MCF 10A (cell line): ENCODE results near the gene GJB4. TPM values are rescaled to one million over a fixed set of nuclear protein-coding genes. Genes with fewer than 3 reads are reported as not detected.

Experiments used
- Bru-seq: library from RNA; stranded (reverse); fragments of 400-500 nt; gene quantifications from one replicate; lab custom pipeline; 2021; lab: Mats Ljungman, UMichigan
- BruChase-seq, 2 experiments: library from RNA; stranded (reverse); fragments of 400-500 nt; gene quantifications; one replicate each; lab custom pipeline; 2021; lab: Mats Ljungman, UMichigan
- BruUV-seq: library from RNA; stranded (reverse); fragments of 400-500 nt; replicated peaks from 2 replicates; lab custom pipeline; 2021; lab: Mats Ljungman, UMichigan
- CTCF ChIA-PET: fragments of 300-600 bp; sonication (Branson Sonifier 250); formaldehyde crosslinking; extraction: SDS; loops from one replicate; lab custom pipeline; 2021; ENCODE audit warnings: antibody characterized with exemption, inconsistent platforms; lab: Yijun Ruan, JAX
- POLR2A ChIA-PET: fragments of 300-600, 350-650 bp; sonication (Branson Sonifier 250); formaldehyde crosslinking; extraction: SDS; loops from one replicate; lab custom pipeline; 2020; ENCODE audit warnings: antibody characterized with exemption, inconsistent platforms; lab: Yijun Ruan, JAX
- DNase-seq: peaks from one replicate; pipeline ENCODE4 v3.0.0-alpha.2; 2018; ENCODE audit not compliant: unreplicated experiment
- H3K27ac Mint-ChIP-seq: one replicate; pipeline ENCODE4 v1.8.0; 2022; ENCODE audit warnings: mild to moderate bottlenecking, low read depth, mixed read lengths; ENCODE audit not compliant: unreplicated experiment
- H3K27me3 Mint-ChIP-seq: one replicate; pipeline ENCODE4 v1.8.0; 2022; ENCODE audit warnings: mixed read lengths; ENCODE audit not compliant: insufficient read depth, unreplicated experiment
- H3K36me3 Mint-ChIP-seq: one replicate; pipeline ENCODE4 v1.8.0; 2022; ENCODE audit warnings: mild to moderate bottlenecking, moderate library complexity, mixed read lengths; ENCODE audit not compliant: insufficient read depth, unreplicated experiment
- H3K4me1 Mint-ChIP-seq: one replicate; pipeline ENCODE4 v1.8.0; 2022; ENCODE audit warnings: mixed read lengths; ENCODE audit not compliant: insufficient read depth, unreplicated experiment
- H3K4me3 Mint-ChIP-seq: one replicate; pipeline ENCODE4 v1.8.0; 2022; ENCODE audit warnings: mild to moderate bottlenecking, moderate library complexity, mixed read lengths; ENCODE audit not compliant: unreplicated experiment
- H3K9me3 Mint-ChIP-seq: one replicate; pipeline ENCODE4 v1.8.0; 2022; ENCODE audit warnings: mixed read lengths; ENCODE audit not compliant: unreplicated experiment
- CTCF ChIP-seq: fragments of 200-600 bp; IDR thresholded peaks from one replicate; pipeline ENCODE4 v1.8.0; 2022; ENCODE audit warnings: antibody characterized with exemption, mild to moderate bottlenecking; ENCODE audit not compliant: unreplicated experiment
- intact Hi-C: fragments of 100-400 bp; cut with micrococcal nuclease; formaldehyde crosslinking; loops from 2 replicates; pipeline ENCODE4 v1.14.1; 2022
- long read RNA-seq: library from polyadenylated mRNA; stranded (forward); transcript quantifications from one replicate; pipeline ENCODE4 v2.0.0, GENCODE V29; 2022
- total RNA-seq: library from RNA; stranded (reverse); gene quantifications from 2 replicates; pipeline ENCODE4 v1.2.3, GENCODE V29; 2022

The GJB4 gene
- total RNA-seq (0.27 and 0.28 TPM in 2 replicates), Bru-seq, nascent RNA (percentile 28 among the genes with signal in this experiment), BruChase-seq, experiment 1, labeled RNA remaining after a 6-hour chase (percentile 30 among the genes with signal in this experiment), BruChase-seq, experiment 2, labeled RNA remaining after a 2-hour chase (percentile 31 among the genes with signal in this experiment)
- long read RNA-seq: 0 reads

GRCh38 chr1:34759503-34760357, at the start of gene GJB4:
TSS of gene GJB4 (plus strand) at chr1:34759740. CDS start at chr1:34761255, 1,515 bp downstream.
- BruUV-seq: no TSS peak
- TF ChIP-seq CTCF: no peak
- peak; percentile 22 for DNase-seq
- H3K4me3 Mint-ChIP-seq: no peak within 1 kb of the TSS
- H3K9me3 Mint-ChIP-seq: no peaks in the 10 kb centered on the region
- intact Hi-C loops: no loop called here
- H3K4me1 Mint-ChIP-seq: peaks cover 21% of the 10 kb centered on the region
- no peaks in the 10 kb centered on the region for H3K36me3 Mint-ChIP-seq
- no peaks in the 10 kb centered on the region for H3K27me3 Mint-ChIP-seq
- ChIA-PET CTCF (interaction anchor here (0.7 to 1.3 kb wide), 2 partner anchors 93 to 1201 kb away, joined by 4 to 6 read pairs; no protein-coding TSS in a partner anchor), POLR2A (no interaction called here)
- H3K27ac Mint-ChIP-seq: peak within 1 kb of the TSS; percentile 33

GRCh38 chr1:34710812-34711211, 48.7 kb upstream of the GJB4 start:
- ChIA-PET CTCF (no interaction called here), POLR2A (no interaction called here)
- TF ChIP-seq CTCF: no peak
- no peak for DNase-seq
- Mint-ChIP-seq H3K4me3 (no peak overlapping the region), H3K36me3 (no peaks in the 10 kb centered on the region), H3K9me3 (no peaks in the 10 kb centered on the region), H3K27ac (no peak overlapping the region), H3K4me1 (no peaks in the 10 kb centered on the region), H3K27me3 (peaks cover 35% of the 10 kb centered on the region)
- intact Hi-C loops: no loop called here
- BruUV-seq: no TSS peak

- TF ChIP-seq CTCF: no peak
- no peak overlapping the region for H3K4me3 Mint-ChIP-seq
- no peaks in the 10 kb centered on the region for H3K36me3 Mint-ChIP-seq
- H3K27me3 Mint-ChIP-seq: peaks cover 29% of the 10 kb centered on the region
- ChIA-PET POLR2A (interaction anchor here (0.8 kb wide), 1 partner anchor 10 kb away, joined by 3 read pairs; no protein-coding TSS in a partner anchor), CTCF (interaction anchor here (0.6 kb wide), 2 partner anchors 43 to 119 kb away, joined by 3 to 4 read pairs; no protein-coding TSS in a partner anchor)
- H3K27ac Mint-ChIP-seq: no peak overlapping the region
- H3K4me1 Mint-ChIP-seq: no peaks in the 10 kb centered on the region
- peak; percentile 14 for DNase-seq
- intact Hi-C loops: no loop called here
- BruUV-seq: no TSS peak
- no peaks in the 10 kb centered on the region for H3K9me3 Mint-ChIP-seq
Observed at GRCh38 chr1:34711485-34711884, 48.1 kb upstream of the GJB4 start.
